HepG2 (cell line): Measurements from ENCODE around the gene WNT3A. TPM values are rescaled to one million over a fixed set of nuclear protein-coding genes. Genes with fewer than 3 reads are reported as not detected.
A peak's percentile ranks its signal among the peaks of the same experiment; 100 is the strongest.

Experiments used
- ATAC-seq: fragments of 200-7000 bp; cut with Tn5 transposase; 3 replicates; pipeline ENCODE4 v1.9.1; 2020; ENCODE audit warnings: mild to moderate bottlenecking, moderate library complexity
- BruUV-seq: library from RNA; stranded (reverse); fragments of 400-500 nt; replicated peaks from 2 replicates; lab custom pipeline; 2021; lab: Mats Ljungman, UMichigan
- CTCF ChIA-PET: fragments of 300-600 bp; formaldehyde crosslinking; extraction: SDS; loops from one replicate; lab custom pipeline; 2021; ENCODE audit warnings: low total read pairs, inconsistent platforms, low intra/inter-chr PET ratio; lab: Yijun Ruan, JAX
- POLR2A ChIA-PET: fragments of 350-600 bp; sonication (Branson Sonifier 250); formaldehyde crosslinking; loops from one replicate; lab custom pipeline; 2020; ENCODE audit warnings: antibody characterized with exemption, inconsistent platforms; lab: Yijun Ruan, JAX
- DNase-seq: peaks from one replicate; pipeline ENCODE4 v3.0.0-alpha.2; 2015; ENCODE audit warnings: low spot score
- FAIRE-seq: peaks from 3 replicates; lab custom pipeline; 2011; peaks lifted over from hg19 to GRCh38; lab: Jason Lieb, UNC
- H2AFZ ChIP-seq: one replicate; pipeline ENCODE4 v1.6.1; 2011; ENCODE audit warnings: low read length, inconsistent platforms
- H3K27ac ChIP-seq: fragments of 300-600 bp; 3 replicates; pipeline ENCODE4 v1.8.0; 2011; ENCODE audit warnings: mixed run types, mild to moderate bottlenecking, mixed read lengths, low read length, inconsistent platforms; ENCODE audit not compliant: insufficient read depth; ENCODE audit errors: extremely low read length
- H3K27me3 ChIP-seq, 2 experiments: fragments of 200-600 bp in 1 of 2; 2 replicates in 1 of 2; 3 replicates in 1 of 2; pipeline versions ENCODE4 v1.6.0 to v1.8.0; 2011; ENCODE audit warnings: low read length in 2 of 2, mild to moderate bottlenecking in 2 of 2, moderate library complexity in 2 of 2, inconsistent platforms in 1 of 2; ENCODE audit not compliant: insufficient read depth in 2 of 2, control insufficient read depth in 1 of 2
- H3K36me3 ChIP-seq, 2 experiments: fragments of 200-600 bp in 1 of 2; replicated peaks in 1 of 2; 2 replicates in 1 of 2; 3 replicates in 1 of 2; pipeline versions ENCODE4 v1.5.1 to v1.8.0; 2011; ENCODE audit warnings: low read length in 2 of 2, inconsistent platforms in 1 of 2; ENCODE audit not compliant: insufficient read depth in 2 of 2, control insufficient read depth in 1 of 2
- H3K4me1 ChIP-seq: 2 replicates; pipeline ENCODE4 v1.5.1; 2012; ENCODE audit warnings: low read length, inconsistent platforms; ENCODE audit not compliant: insufficient read depth
- H3K4me2 ChIP-seq: 2 replicates; pipeline ENCODE4 v1.6.0; 2011; ENCODE audit warnings: low read depth, low read length, inconsistent platforms
- H3K4me3 ChIP-seq, 3 experiments: fragments of 200-600 bp in 1 of 3; sonication (generic), shearing (Covaris generic) in 1 of 3; replicated peaks in 1 of 3; 2 replicates each; pipeline ENCODE4 v1.5.1; 2011 to 2016; ENCODE audit warnings: low read length in 3 of 3, inconsistent platforms in 2 of 3, low read depth in 2 of 3, mild to moderate bottlenecking in 2 of 3, control low read depth in 1 of 3, mixed read lengths in 1 of 3; ENCODE audit not compliant: insufficient read depth in 1 of 3
- H3K79me2 ChIP-seq: one replicate; pipeline ENCODE4 v1.6.1; 2011; ENCODE audit warnings: low read length, inconsistent platforms; ENCODE audit not compliant: insufficient read depth
- H3K9ac ChIP-seq: 2 replicates; pipeline ENCODE4 v1.6.0; 2011; ENCODE audit warnings: mild to moderate bottlenecking, low read depth, low read length, inconsistent platforms; ENCODE audit not compliant: insufficient read depth
- H3K9me3 ChIP-seq: 2 replicates; pipeline ENCODE4 v1.5.1; 2012; ENCODE audit warnings: mild to moderate bottlenecking, low read length
- H4K20me1 ChIP-seq: 2 replicates; pipeline ENCODE4 v1.6.0; 2011; ENCODE audit warnings: inconsistent platforms, mild to moderate bottlenecking, low read length, moderate library complexity; ENCODE audit not compliant: insufficient read depth
- FOSL1 ChIP-seq: sonication (generic); formaldehyde crosslinking; IDR thresholded peaks from 2 replicates; pipeline ENCODE4 v1.9.0; 2021; ENCODE audit warnings: missing genetic modification reagents, borderline replicate concordance
- FOXP1 ChIP-seq, 2 experiments: fragments of 450-650 bp in 1 of 2; IDR thresholded peaks; 2 replicates each; pipeline ENCODE4 v1.6.1; 2017 to 2018; ENCODE audit warnings: antibody characterized with exemption in 1 of 2
- KAT7 ChIP-seq: IDR thresholded peaks from 2 replicates; pipeline ENCODE4 v1.6.1; 2018; ENCODE audit warnings: borderline replicate concordance, missing compliant biosample characterization
- NBN ChIP-seq: fragments of 450-650 bp; conservative IDR thresholded peaks from 2 replicates; pipeline ENCODE4 v1.6.1; 2017
- SAP130 ChIP-seq: IDR thresholded peaks from 2 replicates; pipeline ENCODE4 v1.6.1; 2016; ENCODE audit warnings: low read depth
- ZNF619 ChIP-seq: sonication (generic); formaldehyde crosslinking; IDR thresholded peaks from 2 replicates; pipeline ENCODE4 v1.4.0; 2020; ENCODE audit warnings: mild to moderate bottlenecking, missing genetic modification reagents
- ZNF816 ChIP-seq: sonication (generic); formaldehyde crosslinking; IDR thresholded peaks from 2 replicates; pipeline ENCODE4 v1.8.0; 2022; ENCODE audit warnings: missing genetic modification reagents, mild to moderate bottlenecking, borderline replicate concordance
- ZNF83 ChIP-seq: sonication (generic); formaldehyde crosslinking; IDR thresholded peaks from 2 replicates; pipeline ENCODE4 v1.4.0; 2020; ENCODE audit warnings: missing genetic modification reagents, mild to moderate bottlenecking, borderline replicate concordance
- WGBS: methylation state at CpG from one replicate; pipeline ENCODE4 v1.1.6; 2017; ENCODE audit warnings: low lambda C conversion rate; 5-methylcytosine and 5-hydroxymethylcytosine counted together
- in situ Hi-C: cut with HindIII; loops from 2 replicates; pipeline ENCODE4 v1.10.0; 2017; ENCODE audit warnings: low pct_unique_long_range_greater_than_20kb; ENCODE audit not compliant: extremely low pct_ligation_motif_present
- intact Hi-C: fragments of 100-400 bp; cut with micrococcal nuclease; formaldehyde crosslinking; loops from one replicate; pipeline ENCODE4 v1.10.0; 2022; ENCODE audit not compliant: unreplicated experiment
- polyA plus RNA-seq, 8 experiments: library from polyadenylated mRNA; depleted of rRNA in 3 of 8; stranded (reverse) in 7 of 8; unstranded in 1 of 8; fragments of >200 nt; fragmentation: Illumina TruSeq in 4 of 8; extraction: Trizol in 4 of 8; gene quantifications; 2 replicates each; pipeline versions ENCODE4 v1.2.1 to v1.2.3, GENCODE V29; 2011 to 2016; ENCODE audit warnings: low read depth in 4 of 8, missing spikeins in 1 of 8, mixed read lengths in 1 of 8; ENCODE audit not compliant: insufficient read depth in 1 of 8
- total RNA-seq, 5 experiments: library from RNA; depleted of rRNA; stranded (reverse); fragments of >200 nt; fragmentation: Illumina TruSeq; extraction: Trizol; gene quantifications; 2 replicates each; pipeline ENCODE4 v1.2.3, GENCODE V29; 2016; ENCODE audit warnings: low read depth in 1 of 5
- TF ChIP-seq, protein P1 (sequence below): fragments of 450-650 bp; IDR thresholded peaks from 2 replicates; pipeline ENCODE4 v1.6.1; 2016

Gene WNT3A
- total and polyA plus RNA-seq, 2 of the 13 experiments (the other 11 are each of a cell fraction or from before 2014, with no cell fraction given) = not detected

DNA sequence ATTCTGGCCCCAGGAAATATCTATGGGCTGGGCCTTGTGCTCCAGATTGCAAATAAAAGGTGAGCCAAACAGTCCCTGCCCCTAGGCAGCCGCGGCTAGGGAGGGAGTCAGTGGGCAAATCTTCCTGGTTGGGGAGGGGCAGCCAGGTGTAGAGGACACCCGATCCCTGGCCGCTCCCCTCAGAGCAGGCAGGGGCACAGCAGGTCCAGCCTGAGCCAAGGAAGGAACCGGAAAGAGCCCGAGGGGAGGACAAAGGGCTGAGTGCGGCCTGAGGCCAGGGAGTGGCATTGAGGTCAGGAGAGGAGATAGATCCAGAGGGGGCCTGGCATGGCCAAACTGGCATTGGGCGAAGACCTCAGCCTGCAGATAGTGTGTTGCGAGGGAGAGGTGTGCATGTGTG is 39.1 kb downstream of the WNT3A start:
- Histone ChIP-seq H2AFZ (no peak overlapping the region), H3K27ac (no peak overlapping the region), H4K20me1 (no peaks in the 10 kb centered on the region), H3K9me3 (no peaks in the 10 kb centered on the region), H3K79me2 (no peaks in the 10 kb centered on the region), H3K27me3 (peaks cover 0 to 33% of the 10 kb centered on the region in 2 experiments; a peak in 4 of 5 replicates), H3K4me1 (no peaks in the 10 kb centered on the region), H3K9ac (no peak overlapping the region), H3K4me3 (no peak overlapping the region), H3K36me3 (no peaks in the 10 kb centered on the region), H3K4me2 (no peak overlapping the region)
- 15% methylated on average over 7 of the region's 9 CpGs for WGBS
- no peak for TF ChIP-seq KAT7 (CRISPR knock-in tag)
- in situ Hi-C loops = no loop called here
- no peak for FAIRE-seq
- ChIA-PET CTCF (no interaction called here), POLR2A (no interaction called here)
- no peak for DNase-seq
- no peak for ATAC-seq
- BruUV-seq = no TSS peak
- intact Hi-C loops = no loop called here

GRCh38 chr1:228046421-228047182 is 39.8 kb downstream of the WNT3A start:
- no TSS peak for BruUV-seq
- FAIRE-seq (no peak), ATAC-seq (no peak), DNase-seq (no peak)
- no peaks in the 10 kb centered on the region for H3K4me1 ChIP-seq
- in situ Hi-C loops = no loop called here
- H2AFZ ChIP-seq = no peak overlapping the region
- no peak overlapping the region for H3K9ac ChIP-seq
- no peaks in the 10 kb centered on the region for H3K79me2 ChIP-seq
- no peak overlapping the region for H3K27ac ChIP-seq
- no peak for TF ChIP-seq SAP130 (CRISPR knock-in tag)
- TF ChIP-seq NBN = 0 out of 2 replicates have a peak, but pooled peaks have one; percentile 31
- 0 out of 2 replicates have a peak, but pooled peaks have one; percentile 3 for TF ChIP-seq FOXP1 (IDR thresholded peaks at IDR 0.05)
- TF ChIP-seq FOXP1 (CRISPR knock-in tag; IDR thresholded peaks at IDR 0.05) = no peak
- TF ChIP-seq FOSL1 (CRISPR knock-in tag) = no peak
- no peak for TF ChIP-seq ZNF619
- TF ChIP-seq, protein P1, sequence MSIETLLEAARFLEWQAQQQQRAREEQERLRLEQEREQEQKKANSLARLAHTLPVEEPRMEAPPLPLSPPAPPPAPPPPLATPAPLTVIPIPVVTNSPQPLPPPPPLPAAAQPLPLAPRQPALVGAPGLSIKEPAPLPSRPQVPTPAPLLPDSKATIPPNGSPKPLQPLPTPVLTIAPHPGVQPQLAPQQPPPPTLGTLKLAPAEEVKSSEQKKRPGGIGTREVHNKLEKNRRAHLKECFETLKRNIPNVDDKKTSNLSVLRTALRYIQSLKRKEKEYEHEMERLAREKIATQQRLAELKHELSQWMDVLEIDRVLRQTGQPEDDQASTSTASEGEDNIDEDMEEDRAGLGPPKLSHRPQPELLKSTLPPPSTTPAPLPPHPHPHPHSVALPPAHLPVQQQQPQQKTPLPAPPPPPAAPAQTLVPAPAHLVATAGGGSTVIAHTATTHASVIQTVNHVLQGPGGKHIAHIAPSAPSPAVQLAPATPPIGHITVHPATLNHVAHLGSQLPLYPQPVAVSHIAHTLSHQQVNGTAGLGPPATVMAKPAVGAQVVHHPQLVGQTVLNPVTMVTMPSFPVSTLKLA = peak; percentile 89
- no peak for TF ChIP-seq ZNF83 (CRISPR knock-in tag)
- TF ChIP-seq ZNF816 = no peak
- intact Hi-C loops = no loop called here
- H3K4me2 ChIP-seq = no peak overlapping the region
- peaks cover 0 to 33% of the 10 kb centered on the region in 2 experiments; a peak in 4 of 5 replicates for H3K27me3 ChIP-seq
- ChIA-PET CTCF (no interaction called here), POLR2A (no interaction called here)
- no peaks in the 10 kb centered on the region for H3K9me3 ChIP-seq
- H4K20me1 ChIP-seq = no peaks in the 10 kb centered on the region
- WGBS = 47% methylated on average over 8 of the region's 8 CpGs
- H3K36me3 ChIP-seq = no peaks in the 10 kb centered on the region
- no peak overlapping the region for H3K4me3 ChIP-seq
